Measurements from ENCODE around the gene DYNC2LI1.

The DYNC2LI1 gene

DNA sequence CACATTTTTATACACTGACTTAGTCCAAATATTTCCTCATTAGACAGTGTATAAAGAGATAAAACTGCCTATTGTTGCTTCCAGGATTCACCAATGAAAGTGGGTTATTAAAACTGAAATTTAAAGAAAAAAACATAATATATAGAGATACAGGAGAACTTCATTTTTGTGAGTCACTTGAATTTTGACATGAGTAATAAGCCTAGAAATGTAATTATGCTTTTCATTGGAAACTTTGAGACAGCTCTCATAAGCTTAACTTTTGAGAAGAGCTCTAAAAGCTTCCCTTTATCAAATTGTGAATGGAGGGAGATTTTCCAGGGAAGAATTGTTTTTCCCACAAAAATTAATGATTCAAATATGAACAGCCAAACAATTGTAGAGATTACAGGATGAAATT, 14.1 kb downstream of the DYNC2LI1 start:
- no peak for DNase-seq (ENCODE audit: low spot score)
- no peak for TF ChIP-seq CTCF (IDR thresholded peaks at IDR 0.05; ENCODE audit: extremely low read depth, missing control alignments)

- TF ChIP-seq CTCF (IDR thresholded peaks at IDR 0.05; ENCODE audit: extremely low read depth, missing control alignments), result no peak
- no peak for DNase-seq (ENCODE audit: low spot score)
Measured at GRCh38 chr2:43788646-43789045, 14.8 kb downstream of the DYNC2LI1 start.

DNA sequence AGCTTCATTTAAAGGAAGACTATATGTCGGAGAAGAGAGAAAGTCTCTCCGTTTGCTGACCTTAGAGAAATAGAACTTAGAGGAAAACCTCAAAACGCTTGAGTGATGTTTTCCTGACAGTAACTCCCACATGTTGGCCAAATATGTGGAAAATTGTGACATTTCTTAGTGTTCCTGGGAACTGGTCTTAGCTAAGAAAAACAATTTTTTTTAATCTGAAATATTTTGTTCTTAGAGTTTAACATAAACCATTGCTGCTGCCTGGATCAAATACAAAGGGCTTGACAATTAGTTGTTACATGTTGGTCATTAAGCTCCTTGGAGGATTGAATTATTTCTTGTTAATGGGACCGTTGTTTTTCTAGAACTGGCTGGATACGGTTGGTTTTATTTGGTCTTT, 16.3 kb downstream of the DYNC2LI1 start:
- no peak for TF ChIP-seq CTCF (IDR thresholded peaks at IDR 0.05; ENCODE audit: extremely low read depth, missing control alignments)
- no peak for DNase-seq (ENCODE audit: low spot score)

DNA sequence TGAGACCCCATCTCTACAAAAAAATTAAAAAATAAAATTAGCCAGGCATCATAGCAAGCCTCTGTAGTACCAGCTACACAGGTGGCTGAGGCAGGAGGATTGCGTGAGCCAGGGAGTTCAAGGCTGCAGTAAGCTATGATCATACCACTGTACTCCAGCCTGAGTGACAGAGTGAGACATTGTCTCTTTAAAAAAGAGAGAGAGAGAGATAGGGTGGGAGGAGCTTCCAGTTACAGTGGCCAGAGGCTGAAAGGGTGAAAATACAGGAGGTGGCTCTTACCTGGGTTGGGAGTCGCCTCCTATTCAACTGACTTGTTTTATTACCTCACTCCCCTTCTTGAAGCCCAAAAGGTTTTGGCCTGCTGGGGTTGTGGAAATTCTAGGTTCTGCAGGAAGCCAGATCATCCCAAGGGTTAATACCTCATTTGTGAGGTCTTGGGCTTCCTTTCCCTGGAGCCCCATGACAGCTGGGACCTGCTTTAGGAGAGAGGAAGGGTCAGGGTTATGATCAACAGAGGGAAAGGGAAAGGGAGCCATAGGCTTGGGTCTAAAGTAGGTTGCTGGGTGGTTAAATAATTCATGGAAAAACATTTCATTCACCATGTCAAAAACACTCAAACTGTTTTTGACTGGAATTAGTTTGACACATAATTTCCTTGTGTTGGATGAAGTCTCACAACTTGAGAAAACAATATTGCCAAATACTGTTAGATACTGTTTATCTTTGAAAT, 17.4 kb downstream of the DYNC2LI1 start:
- TF ChIP-seq CTCF (IDR thresholded peaks at IDR 0.05; ENCODE audit: extremely low read depth, missing control alignments), result no peak
- no peak for DNase-seq (ENCODE audit: low spot score)

GRCh38 chr2:43792653-43793052, 18.8 kb downstream of the DYNC2LI1 start:
- no peak for TF ChIP-seq CTCF (IDR thresholded peaks at IDR 0.05; ENCODE audit: extremely low read depth, missing control alignments)
- no peak for DNase-seq (ENCODE audit: low spot score)

GRCh38 chr2:43794956-43795355, 21.1 kb downstream of the DYNC2LI1 start:
- DNase-seq (ENCODE audit: low spot score), result no peak
- TF ChIP-seq CTCF (IDR thresholded peaks at IDR 0.05; ENCODE audit: extremely low read depth, missing control alignments), result no peak

- no peak for TF ChIP-seq CTCF (IDR thresholded peaks at IDR 0.05; ENCODE audit: extremely low read depth, missing control alignments)
- no peak for DNase-seq (ENCODE audit: low spot score)
Measured at GRCh38 chr2:43796206-43796605, 22.4 kb downstream of the DYNC2LI1 start.

All from GM20000 (cell line).